HCT116 (cell line): Measurements from ENCODE around the gene LFNG. TPM values are rescaled to one million over a fixed set of nuclear protein-coding genes. Genes with fewer than 3 reads are reported as not detected.

Source experiments
- ATAC-seq: fragments of 200-7000 bp; cut with Tn5 transposase; 2 replicates; pipeline ENCODE4 v1.9.1; 2020; ENCODE audit warnings: mild to moderate bottlenecking, moderate library complexity
- BruUV-seq: library from RNA; stranded (reverse); fragments of 400-500 nt; replicated peaks from 2 replicates; lab custom pipeline; 2021; lab: Mats Ljungman, UMichigan
- CTCF ChIA-PET: fragments of 300-600 bp; sonication (Branson Sonifier 250); formaldehyde crosslinking; loops from one replicate; lab custom pipeline; 2021; ENCODE audit warnings: antibody characterized with exemption; lab: Charles Lee
- POLR2A ChIA-PET: fragments of 300-600, 350-600 bp; sonication (Branson Sonifier 250); formaldehyde crosslinking; loops from one replicate; lab custom pipeline; 2021; ENCODE audit warnings: antibody characterized with exemption; lab: Charles Lee
- RAD21 ChIA-PET, 2 experiments: fragments of 300-600 bp; sonication (Branson Sonifier 250); formaldehyde crosslinking; loops; one replicate each; lab custom pipeline; 2023; ENCODE audit warnings: low total read pairs in 2 of 2; ENCODE audit not compliant: uncharacterized antibody in 2 of 2, unreplicated experiment in 2 of 2, low non-redundant PET in 1 of 2; lab: Charles Lee
- DNase-seq: peaks from one replicate; pipeline ENCODE4 v3.0.0-alpha.2; 2010; ENCODE audit warnings: low read depth, low spot score
- H2AFZ ChIP-seq: fragments of 200-600 bp; shearing (Covaris generic), sonication (generic); 2 replicates; pipeline ENCODE4 v1.6.1; 2017; ENCODE audit warnings: low read depth, mixed run types, mixed read lengths, antibody characterized with exemption, low read length; ENCODE audit not compliant: poor library complexity, severe bottlenecking
- H3K27ac ChIP-seq: 2 replicates; pipeline ENCODE4 v1.5.1; 2012; ENCODE audit warnings: low read depth, low read length
- H3K27me3 ChIP-seq: fragments of 200-600 bp; sonication (generic); 2 replicates; pipeline ENCODE4 v1.6.1; 2016; ENCODE audit warnings: mixed run types, low read length, mixed read lengths; ENCODE audit not compliant: insufficient read depth
- H3K36me3 ChIP-seq, 2 experiments: fragments of 200-500 bp in 1 of 2; fragments of 200-600 bp in 1 of 2; sonication (Bioruptor generic) in 1 of 2; sonication (generic) in 1 of 2; 2 replicates each; pipeline versions ENCODE4 v1.5.1 to v1.6.1; 2014 to 2016; ENCODE audit warnings: low read length in 2 of 2, inconsistent platforms in 1 of 2, mixed read lengths in 1 of 2, mixed run types in 1 of 2; ENCODE audit not compliant: insufficient read depth in 2 of 2, control insufficient read depth in 1 of 2
- H3K4me1 ChIP-seq, 2 experiments: fragments of 200-600 bp in 1 of 2; sonication (generic) in 1 of 2; 2 replicates each; pipeline versions ENCODE4 v1.5.1 to v1.6.1; 2012 to 2017; ENCODE audit warnings: low read length in 2 of 2, inconsistent platforms in 1 of 2, mild to moderate bottlenecking in 1 of 2, mixed read lengths in 1 of 2, mixed run types in 1 of 2, moderate library complexity in 1 of 2; ENCODE audit not compliant: insufficient read depth in 2 of 2, control insufficient read depth in 1 of 2
- H3K4me2 ChIP-seq: fragments of 200-600 bp; sonication (generic); 2 replicates; pipeline ENCODE4 v1.6.1; 2017; ENCODE audit warnings: mixed run types, low read length, mixed read lengths
- H3K4me3 ChIP-seq, 2 experiments: fragments of 200-600 bp in 1 of 2; sonication (generic) in 1 of 2; replicated peaks in 1 of 2; 2 replicates each; pipeline ENCODE4 v1.5.1; 2011 to 2016; ENCODE audit warnings: low read length in 2 of 2, control low read depth in 1 of 2, low read depth in 1 of 2, mild to moderate bottlenecking in 1 of 2, mixed read lengths in 1 of 2, mixed run types in 1 of 2
- H3K79me2 ChIP-seq: fragments of 200-600 bp; sonication (generic); 2 replicates; pipeline ENCODE4 v1.6.1; 2017; ENCODE audit warnings: mild to moderate bottlenecking, mixed run types, low read length, moderate library complexity, mixed read lengths; ENCODE audit not compliant: insufficient read depth
- H3K9ac ChIP-seq: fragments of 200-600 bp; sonication (generic); 2 replicates; pipeline ENCODE4 v1.6.1; 2016; ENCODE audit warnings: low read length, mixed read lengths
- H3K9me2 ChIP-seq: fragments of 200-600 bp; sonication (generic), shearing (Covaris generic); 2 replicates; pipeline ENCODE4 v1.6.1; 2017; ENCODE audit warnings: mixed run types, mild to moderate bottlenecking, moderate library complexity; ENCODE audit not compliant: insufficient read depth
- H3K9me3 ChIP-seq, 2 experiments: fragments of 200-500 bp in 1 of 2; fragments of 200-600 bp in 1 of 2; sonication (Bioruptor generic) in 1 of 2; sonication (generic) in 1 of 2; 2 replicates each; pipeline ENCODE4 v1.6.1; 2014 to 2017; ENCODE audit warnings: low read length in 2 of 2, mixed read lengths in 2 of 2, inconsistent platforms in 1 of 2, low read depth in 1 of 2, mild to moderate bottlenecking in 1 of 2, mixed run types in 1 of 2, moderate library complexity in 1 of 2; ENCODE audit not compliant: control insufficient read depth in 1 of 2, insufficient read depth in 1 of 2
- H4K20me1 ChIP-seq: fragments of 200-600 bp; sonication (generic), shearing (Covaris generic); 2 replicates; pipeline ENCODE4 v1.6.1; 2017; ENCODE audit warnings: mixed run types, mild to moderate bottlenecking, moderate library complexity; ENCODE audit not compliant: insufficient read depth
- ATF3 ChIP-seq: IDR thresholded peaks from 2 replicates; pipeline ENCODE4 v1.6.1; 2012
- CTCF ChIP-seq, 3 experiments: fragments of 200-600 bp in 1 of 3; sonication (generic) in 1 of 3; IDR thresholded peaks in 2 of 3; conservative IDR thresholded peaks in 1 of 3; 2 replicates each; pipeline ENCODE4 v1.5.1; 2012 to 2017; ENCODE audit warnings: low read depth in 2 of 3, low read length in 2 of 3, antibody characterized with exemption in 1 of 3, borderline replicate concordance in 1 of 3, control low read depth in 1 of 3, mild to moderate bottlenecking in 1 of 3, mixed read lengths in 1 of 3, mixed run types in 1 of 3, moderate library complexity in 1 of 3; ENCODE audit not compliant: insufficient read depth in 1 of 3
- EGR1 ChIP-seq: IDR thresholded peaks from 2 replicates; pipeline ENCODE4 v1.6.1; 2012; ENCODE audit warnings: low read depth
- EZH2 ChIP-seq: fragments of 200-600 bp; sonication (generic); IDR thresholded peaks from 2 replicates; pipeline ENCODE4 v1.6.1; 2017; ENCODE audit warnings: antibody characterized with exemption, mixed run types
- EZH2phosphoT487 ChIP-seq: fragments of 200-600 bp; IDR thresholded peaks from 2 replicates; pipeline ENCODE4 v1.6.1; 2018; ENCODE audit warnings: antibody characterized with exemption, borderline replicate concordance
- FOSL1 ChIP-seq: IDR thresholded peaks from 2 replicates; pipeline ENCODE4 v1.6.1; 2012; ENCODE audit warnings: low read depth
- JUND ChIP-seq: IDR thresholded peaks from 2 replicates; pipeline ENCODE4 v1.6.1; 2012
- MAX ChIP-seq: IDR thresholded peaks from 2 replicates; pipeline ENCODE4 v1.6.1; 2012
- POLR2A ChIP-seq: IDR thresholded peaks from 2 replicates; pipeline ENCODE4 v1.7.0; 2011; ENCODE audit warnings: borderline replicate concordance; ENCODE audit not compliant: insufficient read depth, insufficient read length; ENCODE audit errors: extremely low read depth
- POLR2AphosphoS5 ChIP-seq: IDR thresholded peaks from 2 replicates; pipeline ENCODE4 v1.6.1; 2011; ENCODE audit warnings: mild to moderate bottlenecking, low read depth, low read length, moderate library complexity
- RAD21 ChIP-seq: IDR thresholded peaks from 2 replicates; pipeline ENCODE4 v1.6.1; 2012; ENCODE audit warnings: low read depth, mild to moderate bottlenecking
- SIN3A ChIP-seq: IDR thresholded peaks from 2 replicates; pipeline ENCODE4 v1.6.1; 2012; ENCODE audit warnings: low read depth
- SP1 ChIP-seq: IDR thresholded peaks from 2 replicates; pipeline ENCODE4 v1.6.1; 2012; ENCODE audit warnings: low read depth
- SRF ChIP-seq: IDR thresholded peaks from 2 replicates; pipeline ENCODE4 v1.6.1; 2012; ENCODE audit warnings: low read depth
- TCF7L2 ChIP-seq: IDR thresholded peaks from 2 replicates; pipeline ENCODE4 v1.7.0; 2011; ENCODE audit warnings: borderline replicate concordance, inconsistent platforms; ENCODE audit not compliant: insufficient read depth, insufficient read length; ENCODE audit errors: extremely low read depth
- ZFX ChIP-seq: fragments of 450-650 bp; IDR thresholded peaks from 2 replicates; pipeline ENCODE4 v1.6.1; 2017
- ZNF274 ChIP-seq: fragments of 200-500 bp; sonication (Bioruptor generic); IDR thresholded peaks from 2 replicates; pipeline ENCODE4 v1.6.1; 2014; ENCODE audit warnings: mild to moderate bottlenecking, low read depth, low read length, inconsistent platforms
- intact Hi-C: fragments of 100-400 bp; cut with micrococcal nuclease; formaldehyde crosslinking; loops from 2 replicates; pipeline ENCODE4 v1.10.0; 2022
- total RNA-seq: library from RNA; stranded (reverse); gene quantifications from one replicate; pipeline ENCODE4 v1.2.1, GENCODE V29; 2021; ENCODE audit not compliant: unreplicated experiment

LFNG gene
- total RNA-seq, 1 experiment from 2014 or later, result 14.3 TPM

- peaks cover 19 to 22% of the 10 kb centered on the region in 2 experiments for H3K4me1 ChIP-seq
- H3K27ac ChIP-seq, result no peak overlapping the region
- peaks cover 3 to 10% of the 10 kb centered on the region in 2 experiments; a peak in 1 of 4 replicates for H3K36me3 ChIP-seq
- H3K27me3 ChIP-seq, result no peaks in the 10 kb centered on the region
- RAD21 ChIA-PET, result no interaction called here
- intact Hi-C loops, result loop anchor here (10.0 kb wide), 1 partner anchor 115 kb away; the partner anchor contains the start of gene AMZ1
- peaks cover 4% of the 10 kb centered on the region for H3K79me2 ChIP-seq
- H3K4me3 ChIP-seq, result no peak overlapping the region
- no peak overlapping the region for H3K9ac ChIP-seq
- TF ChIP-seq SP1 (no peak), ZFX (no peak), EZH2phosphoT487 (no peak)
- TF ChIP-seq, all 23 proteins: peak for 0
- DNase-seq (no peak), ATAC-seq (no peak)
- no TSS peak for BruUV-seq
- H3K9me2 ChIP-seq, result no peaks in the 10 kb centered on the region
- ChIA-PET POLR2A (no interaction called here), CTCF (no interaction called here)
- no peak overlapping the region for H3K4me2 ChIP-seq
- no peaks in the 10 kb centered on the region for H4K20me1 ChIP-seq
- H2AFZ ChIP-seq, result no peak overlapping the region
- H3K9me3 ChIP-seq, result no peaks in the 10 kb centered on the region
Observed at GRCh38 chr7:2569421-2569820, 49.8 kb downstream of the LFNG start.

GRCh38 chr7:2570021-2570420, 50.4 kb downstream of the LFNG start:
- CTCF ChIA-PET, result no interaction called here
- RAD21 ChIA-PET, result no interaction called here
- H3K36me3 ChIP-seq, result peaks cover 3 to 10% of the 10 kb centered on the region in 2 experiments; a peak in 1 of 4 replicates
- H2AFZ ChIP-seq, result no peak overlapping the region
- H3K9ac ChIP-seq, result no peak overlapping the region
- H3K4me2 ChIP-seq, result no peak overlapping the region
- BruUV-seq, result no TSS peak
- POLR2A ChIA-PET, result no interaction called here
- no peaks in the 10 kb centered on the region for H3K27me3 ChIP-seq
- no peak overlapping the region for H3K27ac ChIP-seq
- no peaks in the 10 kb centered on the region for H3K9me2 ChIP-seq
- peaks cover 4% of the 10 kb centered on the region; the same call in 1 of the 2 replicates for H3K79me2 ChIP-seq
- peaks cover 19 to 22% of the 10 kb centered on the region in 2 experiments for H3K4me1 ChIP-seq
- H3K9me3 ChIP-seq, result no peaks in the 10 kb centered on the region
- no peaks in the 10 kb centered on the region for H4K20me1 ChIP-seq
- intact Hi-C loops, result no loop called here
- ATAC-seq, result no peak
- no peak overlapping the region for H3K4me3 ChIP-seq
- no peak for DNase-seq
- TF ChIP-seq RAD21 (no peak), SIN3A (no peak), MAX (no peak), EZH2 (no peak), POLR2A (no peak), ATF3 (no peak), ZNF274 (no peak), EZH2phosphoT487 (no peak), FOSL1 (no peak), CTCF (IDR thresholded peaks at IDR 0.05 in 2 of 3, conservative IDR thresholded peaks at IDR 0.05 in 1 of 3; ENCODE audit: borderline replicate concordance in 1 of 3, insufficient read depth in 1 of 3, low read depth in 2 of 3, low read length in 2 of 3) (no peak), SRF (no peak), ZFX (no peak), POLR2AphosphoS5 (no peak), SP1 (no peak), JUND (no peak), EGR1 (no peak), TCF7L2 (no peak)
